Common myeloid progenitor, CD34-positive (primary cell): ENCODE measurements around the gene ABLIM3.

Experiments used
- CTCF ChIA-PET: fragments of 350-600 bp; sonication (Branson Sonifier 250); formaldehyde crosslinking; loops from one replicate; lab custom pipeline; 2021; ENCODE audit warnings: antibody characterized with exemption; lab: Charles Lee
- POLR2A ChIA-PET: fragments of 350-600 bp; sonication (Branson Sonifier 250); formaldehyde crosslinking; loops from one replicate; lab custom pipeline; 2021; ENCODE audit warnings: antibody characterized with exemption; lab: Charles Lee
- DNase-seq, 3 donors: peaks; one replicate each; pipeline versions ENCODE4 v3.0.0 to v3.0.0-alpha.2; 2013
- H3K27ac ChIP-seq, 2 experiments: 1 replicate in 1 of 2; 2 replicates in 1 of 2; pipeline ENCODE4 v1.7.0; 2013; ENCODE audit warnings: inconsistent platforms in 2 of 2, low read length in 2 of 2, mild to moderate bottlenecking in 2 of 2, low read depth in 1 of 2, moderate library complexity in 1 of 2; ENCODE audit not compliant: severe bottlenecking in 2 of 2, insufficient read depth in 1 of 2, poor library complexity in 1 of 2
- H3K27me3 ChIP-seq, 5 experiments: replicated peaks in 2 of 5; 1 replicate in 3 of 5; 2 replicates in 2 of 5; pipeline versions ENCODE4 v1.6.1 to v1.7.0; 2013; ENCODE audit warnings: low read length in 4 of 5, mild to moderate bottlenecking in 2 of 5, moderate library complexity in 2 of 5, inconsistent platforms in 1 of 5; ENCODE audit not compliant: insufficient read depth in 5 of 5, control insufficient read depth in 4 of 5
- H3K36me3 ChIP-seq, 4 experiments: 1 replicate in 2 of 4; 2 replicates in 2 of 4; pipeline versions ENCODE4 v1.6.1 to v1.7.0; 2013; ENCODE audit warnings: low read length in 3 of 4, control low read depth in 1 of 4, mild to moderate bottlenecking in 1 of 4; ENCODE audit not compliant: control insufficient read depth in 4 of 4, insufficient read depth in 4 of 4
- H3K4me1 ChIP-seq, 4 experiments: 1 replicate in 3 of 4; 2 replicates in 1 of 4; pipeline versions ENCODE4 v1.6.1 to v1.7.1; 2013; ENCODE audit warnings: low read length in 3 of 4, mild to moderate bottlenecking in 3 of 4, control low read depth in 1 of 4, inconsistent platforms in 1 of 4, moderate library complexity in 1 of 4; ENCODE audit not compliant: control insufficient read depth in 4 of 4, insufficient read depth in 4 of 4; ENCODE audit errors: control extremely low read depth in 1 of 4
- H3K4me3 ChIP-seq, 7 experiments: 1 replicate in 4 of 7; 2 replicates in 3 of 7; pipeline versions ENCODE4 v1.5.1 to v1.7.0; 2013; ENCODE audit warnings: mild to moderate bottlenecking in 7 of 7, low read length in 6 of 7, moderate library complexity in 6 of 7, inconsistent platforms in 2 of 7, low read depth in 2 of 7, control low read depth in 1 of 7; ENCODE audit not compliant: insufficient read depth in 4 of 7, control insufficient read depth in 1 of 7; ENCODE audit errors: extremely low read depth in 1 of 7
- H3K9me3 ChIP-seq, 5 experiments: 1 replicate in 4 of 5; 2 replicates in 1 of 5; pipeline versions ENCODE4 v1.6.1 to v1.7.1; 2013; ENCODE audit warnings: low read length in 4 of 5, mild to moderate bottlenecking in 2 of 5, inconsistent platforms in 1 of 5, low read depth in 1 of 5, moderate library complexity in 1 of 5; ENCODE audit not compliant: control insufficient read depth in 4 of 5, insufficient read depth in 2 of 5; ENCODE audit errors: control extremely low read depth in 1 of 5
- WGBS: methylation state at CpG from one replicate; pipeline ENCODE4 v1.1.5; 2013; ENCODE audit not compliant: insufficient coverage; 5-methylcytosine and 5-hydroxymethylcytosine counted together

The ABLIM3 gene

GRCh38 chr5:149229298-149229937 is 88.1 kb downstream of the ABLIM3 start:
- 86% methylated on average over 4 of the region's 6 CpGs for WGBS

GRCh38 chr5:149235841-149236240 is 94.5 kb downstream of the ABLIM3 start:
- no peaks in the 10 kb centered on the region for H3K36me3 ChIP-seq
- no peaks in the 10 kb centered on the region for H3K9me3 ChIP-seq
- DNase-seq: no peak
- ChIA-PET POLR2A (no interaction called here), CTCF (no interaction called here)
- H3K4me1 ChIP-seq: peaks cover 0 to 25% (median 19%) of the 10 kb centered on the region in 4 experiments
- no peak overlapping the region for H3K27ac ChIP-seq
- no peaks in the 10 kb centered on the region for H3K27me3 ChIP-seq
- no peak overlapping the region for H3K4me3 ChIP-seq

More at GRCh38 chr5:149229298-149229937, 88.1 kb downstream of the ABLIM3 start:
- no peaks in the 10 kb centered on the region for H3K36me3 ChIP-seq
- H3K9me3 ChIP-seq: no peaks in the 10 kb centered on the region
- no peak overlapping the region for H3K4me3 ChIP-seq
- peaks cover 0 to 12% (median 8%) of the 10 kb centered on the region in 4 experiments for H3K4me1 ChIP-seq
- DNase-seq: no peak
- ChIA-PET POLR2A (no interaction called here), CTCF (interaction anchor here (0.8 to 9.6 kb wide), 11 partner anchors 12 to 104 kb away, joined by 3 to 98 read pairs (median 3); partner anchors contain the start of gene ABLIM3)
- no peaks in the 10 kb centered on the region for H3K27me3 ChIP-seq
- H3K27ac ChIP-seq: no peak overlapping the region

GRCh38 chr5:149237662-149238061 is 96.4 kb downstream of the ABLIM3 start:
- Histone ChIP-seq H3K4me1 (peaks cover 0 to 30% (median 23%) of the 10 kb centered on the region in 4 experiments), H3K9me3 (no peaks in the 10 kb centered on the region), H3K4me3 (no peak overlapping the region), H3K36me3 (no peaks in the 10 kb centered on the region), H3K27me3 (no peaks in the 10 kb centered on the region), H3K27ac (no peak overlapping the region)
- CTCF ChIA-PET: interaction anchor here (0.6 to 1.3 kb wide), 5 partner anchors 10 to 372 kb away, joined by 3 to 4 read pairs (median 3); partner anchors contain the start of gene ABLIM3
- DNase-seq: no peak
- 82% methylated on average over 3 of the region's 4 CpGs for WGBS
- POLR2A ChIA-PET: no interaction called here

DNA sequence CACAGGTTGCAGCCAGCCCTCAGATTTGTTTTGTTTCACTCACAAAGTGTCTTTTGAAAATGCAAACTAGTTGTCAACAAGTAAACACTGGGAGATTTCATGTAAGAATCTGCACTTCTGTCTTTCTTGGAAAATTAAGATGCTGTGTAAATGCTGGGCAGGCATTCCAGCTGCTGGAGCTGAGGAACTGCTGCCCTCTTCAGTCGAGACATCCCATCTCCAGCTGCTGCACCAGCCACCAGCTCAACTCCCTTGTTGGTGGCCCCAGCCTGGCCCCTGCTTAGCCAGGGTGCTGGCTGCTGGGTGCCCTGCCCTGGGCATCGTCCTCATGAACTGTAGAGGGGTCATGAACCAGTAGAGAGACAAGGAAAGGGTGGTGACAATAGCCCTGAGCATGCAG is 97.2 kb downstream of the ABLIM3 start:
- CTCF ChIA-PET: interaction anchor here (1.0 to 1.3 kb wide), 3 partner anchors 9 to 27 kb away, joined by 3 read pairs; no protein-coding TSS in a partner anchor
- H3K9me3 ChIP-seq: no peaks in the 10 kb centered on the region
- POLR2A ChIA-PET: no interaction called here
- no peak for DNase-seq
- H3K4me3 ChIP-seq: no peak overlapping the region
- no peak overlapping the region for H3K27ac ChIP-seq
- no peaks in the 10 kb centered on the region for H3K27me3 ChIP-seq
- WGBS: 67% methylated on average over 1 of the region's 2 CpGs
- H3K36me3 ChIP-seq: no peaks in the 10 kb centered on the region
- peaks cover 0 to 30% (median 23%) of the 10 kb centered on the region in 4 experiments for H3K4me1 ChIP-seq

GRCh38 chr5:149239917-149240316 is 98.6 kb downstream of the ABLIM3 start:
- POLR2A ChIA-PET: no interaction called here
- no peak for DNase-seq

GRCh38 chr5:149240354-149240998 is 99.2 kb downstream of the ABLIM3 start:
- Histone ChIP-seq H3K36me3 (no peaks in the 10 kb centered on the region), H3K4me1 (peaks cover 0 to 30% (median 23%) of the 10 kb centered on the region in 4 experiments), H3K9me3 (no peaks in the 10 kb centered on the region), H3K4me3 (peak overlapping the region in 3 of 7 experiments; percentile 6 to 38 (median 19)), H3K27ac (no peak overlapping the region), H3K27me3 (no peaks in the 10 kb centered on the region)
- ChIA-PET CTCF (interaction anchor here (0.6 to 2.6 kb wide), 9 partner anchors 11 to 1100 kb away, joined by 3 to 20 read pairs (median 4); partner anchors contain the start of gene ABLIM3), POLR2A (no interaction called here)
- WGBS: 1% methylated on average over 12 of the region's 13 CpGs
- peak; percentile 85 to 96 (median 93) for DNase-seq

More at GRCh38 chr5:149239917-149240316, 98.6 kb downstream of the ABLIM3 start:
- H3K27me3 ChIP-seq: no peaks in the 10 kb centered on the region
- no peak overlapping the region for H3K27ac ChIP-seq
- H3K4me3 ChIP-seq: peak overlapping the region in 2 of 7 experiments; percentile 19 to 38
- WGBS: 0% methylated on average over 2 of the region's 2 CpGs
- CTCF ChIA-PET: interaction anchor here (0.7 to 2.6 kb wide), 7 partner anchors 12 to 99 kb away, joined by 3 to 20 read pairs (median 4); partner anchors contain the start of gene ABLIM3
- no peaks in the 10 kb centered on the region for H3K36me3 ChIP-seq
- no peaks in the 10 kb centered on the region for H3K9me3 ChIP-seq
- peaks cover 0 to 30% (median 23%) of the 10 kb centered on the region in 4 experiments for H3K4me1 ChIP-seq

GRCh38 chr5:149242339-149242738 is 101.0 kb downstream of the ABLIM3 start:
- POLR2A ChIA-PET: no interaction called here
- no peaks in the 10 kb centered on the region for H3K27me3 ChIP-seq
- CTCF ChIA-PET: interaction anchor here (2.6 kb wide), 1 partner anchor 20 kb away, joined by 20 read pairs; no protein-coding TSS in a partner anchor
- H3K9me3 ChIP-seq: no peaks in the 10 kb centered on the region
- H3K27ac ChIP-seq: no peak overlapping the region
- DNase-seq: no peak
- no peaks in the 10 kb centered on the region for H3K36me3 ChIP-seq
- WGBS: 100% methylated on average over 3 of the region's 3 CpGs
- peaks cover 0 to 30% (median 23%) of the 10 kb centered on the region in 4 experiments for H3K4me1 ChIP-seq
- no peak overlapping the region for H3K4me3 ChIP-seq
